ENCODE measurements around the gene PAIP2. TPM values are rescaled to one million over a fixed set of nuclear protein-coding genes. Genes with fewer than 3 reads are reported as not detected.

PAIP2 gene
- total RNA-seq, 1 donor from 2014 or later, result 27.6 TPM

DNA sequence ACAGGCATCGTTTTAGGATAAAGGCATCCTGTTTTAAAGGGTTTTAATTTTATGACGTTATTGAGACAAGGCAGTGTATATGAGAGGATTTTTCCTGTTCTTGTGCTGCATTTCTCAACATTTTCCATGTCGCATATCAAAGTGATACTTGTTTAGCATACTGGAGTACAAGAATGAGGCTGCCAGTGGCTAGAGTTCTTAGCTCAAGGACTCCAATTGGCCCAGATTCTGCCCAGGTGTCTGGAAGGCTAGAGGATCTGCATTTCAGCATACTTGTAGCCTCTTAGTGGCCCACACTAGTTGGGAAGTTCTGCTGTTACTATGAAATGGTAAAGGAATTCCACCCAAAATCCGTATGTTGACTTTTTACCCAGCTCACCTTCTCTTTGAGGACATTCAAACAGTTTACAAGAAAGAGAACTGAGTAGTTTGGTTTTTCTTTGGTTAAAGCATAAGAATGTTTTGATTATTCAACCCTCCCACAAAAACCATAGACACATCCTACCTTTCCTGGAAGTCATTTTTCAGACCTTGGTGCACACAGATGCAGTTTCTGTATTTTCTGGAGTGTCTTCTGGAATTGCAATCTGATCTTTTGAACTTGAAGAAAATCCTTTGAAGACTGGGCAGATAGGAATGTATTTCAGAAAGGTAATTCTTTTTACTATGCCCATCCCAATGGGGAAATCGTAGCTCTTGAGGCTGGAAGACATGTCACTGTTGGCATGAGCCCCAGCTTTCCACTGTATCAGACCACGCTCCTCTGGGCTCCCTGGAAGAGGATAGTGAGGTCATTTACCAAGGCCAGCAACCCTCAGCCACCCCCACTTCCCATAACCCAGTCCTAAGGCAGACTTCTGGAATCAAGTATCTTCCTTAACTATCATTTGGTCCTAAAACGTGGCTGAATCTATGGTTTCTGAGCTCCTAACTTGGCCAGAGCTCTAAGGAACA is 30.1 kb downstream of the PAIP2 start:
- H3K4me1 ChIP-seq, result no peaks in the 10 kb centered on the region
- TF ChIP-seq, protein P1, sequence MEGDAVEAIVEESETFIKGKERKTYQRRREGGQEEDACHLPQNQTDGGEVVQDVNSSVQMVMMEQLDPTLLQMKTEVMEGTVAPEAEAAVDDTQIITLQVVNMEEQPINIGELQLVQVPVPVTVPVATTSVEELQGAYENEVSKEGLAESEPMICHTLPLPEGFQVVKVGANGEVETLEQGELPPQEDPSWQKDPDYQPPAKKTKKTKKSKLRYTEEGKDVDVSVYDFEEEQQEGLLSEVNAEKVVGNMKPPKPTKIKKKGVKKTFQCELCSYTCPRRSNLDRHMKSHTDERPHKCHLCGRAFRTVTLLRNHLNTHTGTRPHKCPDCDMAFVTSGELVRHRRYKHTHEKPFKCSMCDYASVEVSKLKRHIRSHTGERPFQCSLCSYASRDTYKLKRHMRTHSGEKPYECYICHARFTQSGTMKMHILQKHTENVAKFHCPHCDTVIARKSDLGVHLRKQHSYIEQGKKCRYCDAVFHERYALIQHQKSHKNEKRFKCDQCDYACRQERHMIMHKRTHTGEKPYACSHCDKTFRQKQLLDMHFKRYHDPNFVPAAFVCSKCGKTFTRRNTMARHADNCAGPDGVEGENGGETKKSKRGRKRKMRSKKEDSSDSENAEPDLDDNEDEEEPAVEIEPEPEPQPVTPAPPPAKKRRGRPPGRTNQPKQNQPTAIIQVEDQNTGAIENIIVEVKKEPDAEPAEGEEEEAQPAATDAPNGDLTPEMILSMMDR (IDR thresholded peaks at IDR 0.05), result no peak
- peaks cover 31 to 56% of the 10 kb centered on the region in 2 donors for H3K36me3 ChIP-seq
- intact Hi-C loops (cut with DNase I), result no loop called here
- no peaks in the 10 kb centered on the region for H3K9me3 ChIP-seq
- no peak overlapping the region for H3K4me3 ChIP-seq
- H3K27me3 ChIP-seq, result no peaks in the 10 kb centered on the region
- no peak overlapping the region for H3K27ac ChIP-seq
- DNase-seq (ENCODE audit: low spot score in 2 of 2), result no peak

DNA sequence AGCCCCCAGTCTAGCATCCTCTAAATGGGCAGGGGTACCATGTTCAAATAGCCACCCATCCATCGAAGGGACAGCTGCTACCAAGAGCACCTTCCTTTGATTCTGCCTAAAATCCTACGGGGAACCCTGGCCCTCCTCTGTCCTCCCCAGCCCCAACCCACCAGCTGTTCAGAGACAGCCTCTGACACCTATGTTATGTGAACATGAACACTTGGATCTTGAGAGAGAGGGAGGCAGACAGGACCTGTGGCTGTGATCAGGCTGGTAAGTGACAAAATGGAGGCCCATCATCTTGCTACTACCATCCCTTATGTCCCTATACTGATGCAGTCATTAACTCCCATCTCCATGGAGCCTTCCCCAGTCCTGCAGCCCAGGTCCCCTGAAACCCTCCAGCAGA is 33.3 kb downstream of the PAIP2 start:
- Histone ChIP-seq H3K4me1 (no peaks in the 10 kb centered on the region), H3K9me3 (no peaks in the 10 kb centered on the region), H3K36me3 (peaks cover 13 to 28% of the 10 kb centered on the region in 2 donors), H3K4me3 (no peak overlapping the region), H3K27ac (no peak overlapping the region), H3K27me3 (no peaks in the 10 kb centered on the region)
- no peak for DNase-seq (ENCODE audit: low spot score in 2 of 2)
- intact Hi-C loops (cut with DNase I), result no loop called here
- TF ChIP-seq, protein P1 (IDR thresholded peaks at IDR 0.05), result no peak

DNA sequence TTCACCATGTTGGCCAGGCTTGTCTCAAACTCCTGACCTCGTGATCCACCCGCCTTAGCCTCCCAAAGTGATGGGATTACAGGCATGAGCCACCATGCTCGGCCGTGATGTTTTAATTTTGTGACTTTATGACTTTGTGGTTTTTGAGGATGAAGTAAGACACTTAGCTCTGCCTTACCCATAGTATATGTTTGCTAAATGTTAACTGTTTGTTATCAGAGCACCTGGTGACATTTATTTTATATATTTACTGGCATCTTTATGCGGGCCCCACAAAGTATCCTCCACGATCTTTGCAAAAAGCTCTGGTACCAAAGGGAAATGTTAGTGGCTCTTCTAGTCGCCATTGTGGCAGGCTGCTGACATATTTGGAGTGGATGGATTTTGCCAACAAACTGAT is 34.7 kb downstream of the PAIP2 start:
- Histone ChIP-seq H3K4me3 (no peak overlapping the region), H3K27ac (no peak overlapping the region), H3K9me3 (no peaks in the 10 kb centered on the region), H3K27me3 (no peaks in the 10 kb centered on the region), H3K36me3 (peaks cover 10 to 16% of the 10 kb centered on the region in 2 donors), H3K4me1 (no peaks in the 10 kb centered on the region)
- TF ChIP-seq, protein P1 (IDR thresholded peaks at IDR 0.05), result no peak
- no peak for DNase-seq (ENCODE audit: low spot score in 2 of 2)
- intact Hi-C loops (cut with DNase I), result no loop called here

DNA sequence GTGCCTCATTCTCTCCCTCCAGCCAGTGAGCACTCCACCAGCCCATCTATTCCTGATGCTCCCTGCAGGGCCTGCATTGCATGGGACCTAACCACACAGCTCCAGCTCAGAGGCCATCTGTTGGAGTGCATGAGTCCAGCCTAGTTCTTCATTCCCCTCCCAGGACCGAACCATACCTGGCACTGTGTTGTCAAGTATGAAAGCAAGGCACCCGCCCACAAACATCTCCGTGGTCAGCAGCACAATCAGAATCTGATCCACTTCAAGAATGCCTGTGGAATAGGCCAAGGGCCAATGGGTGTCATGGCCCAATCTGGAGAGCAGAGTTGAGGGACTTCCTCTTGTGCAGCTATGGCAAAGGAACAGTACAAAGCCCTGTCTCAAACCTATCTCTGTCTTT is 35.6 kb downstream of the PAIP2 start:
- Histone ChIP-seq H3K4me3 (no peak overlapping the region), H3K36me3 (peaks cover 2 to 8% of the 10 kb centered on the region in 2 donors), H3K27ac (no peak overlapping the region), H3K9me3 (no peaks in the 10 kb centered on the region), H3K4me1 (no peaks in the 10 kb centered on the region), H3K27me3 (no peaks in the 10 kb centered on the region)
- DNase-seq (ENCODE audit: low spot score in 2 of 2), result no peak
- intact Hi-C loops (cut with DNase I), result no loop called here
- TF ChIP-seq, protein P1 (IDR thresholded peaks at IDR 0.05), result no peak

DNA sequence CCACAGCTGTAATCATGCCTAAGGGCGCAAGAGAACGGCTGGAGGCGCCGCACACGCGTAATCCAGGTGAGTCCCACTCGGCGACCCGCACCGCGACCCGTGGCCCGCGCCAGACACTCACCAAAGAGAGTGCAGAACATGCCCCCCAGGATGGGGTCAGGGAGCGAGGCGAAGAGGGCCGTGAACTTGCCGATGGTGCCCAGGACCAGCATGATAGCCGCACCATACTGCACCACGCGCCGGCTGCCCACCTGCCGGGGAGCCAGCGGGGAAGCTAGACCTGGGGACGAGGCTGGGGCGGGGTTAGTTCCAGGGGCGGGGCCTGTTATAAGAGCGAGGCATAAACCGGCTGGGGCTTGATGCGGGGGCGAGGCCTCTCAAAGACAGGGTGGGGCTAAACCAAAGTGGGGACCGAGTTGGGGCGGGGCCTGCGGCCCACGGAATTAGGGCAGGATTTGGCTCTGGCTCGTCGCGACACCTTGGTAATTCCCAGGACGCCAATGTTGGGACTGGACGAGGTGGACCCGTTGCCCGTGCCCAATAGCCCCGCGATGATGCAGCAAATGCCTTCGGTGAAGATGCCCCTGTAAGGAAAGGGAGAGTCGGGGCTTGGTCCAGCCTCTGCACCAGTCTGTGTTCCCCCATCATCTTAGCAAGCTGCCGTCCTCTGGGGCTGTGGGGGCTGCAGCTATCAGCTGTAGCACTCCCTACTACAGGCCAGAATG is 36.6 kb downstream of the PAIP2 start:
- TF ChIP-seq, protein P1 (IDR thresholded peaks at IDR 0.05), result no peak
- no peak for DNase-seq (ENCODE audit: low spot score in 2 of 2)
- Histone ChIP-seq H3K4me1 (no peaks in the 10 kb centered on the region), H3K9me3 (no peaks in the 10 kb centered on the region), H3K27me3 (no peaks in the 10 kb centered on the region), H3K27ac (no peak overlapping the region), H3K4me3 (no peak overlapping the region), H3K36me3 (peaks cover 0 to under 1% of the 10 kb centered on the region in 2 donors)
- intact Hi-C loops (cut with DNase I), result no loop called here
